GM18909 (cell line): ENCODE data around the gene CDK4.
"Not testable (repeated sequence)": the region's sequence is repeated elsewhere in the genome, so short reads cannot be mapped to it uniquely, and the experiment has no call there.

ENCODE experiments used
- ATAC-seq: cut with Tn5 transposase; IDR thresholded peaks from one replicate; pipeline ENCODE4 v1.9.1; 2021; ENCODE audit warnings: mild to moderate bottlenecking; ENCODE audit not compliant: unreplicated experiment, poor library complexity

The CDK4 gene

DNA sequence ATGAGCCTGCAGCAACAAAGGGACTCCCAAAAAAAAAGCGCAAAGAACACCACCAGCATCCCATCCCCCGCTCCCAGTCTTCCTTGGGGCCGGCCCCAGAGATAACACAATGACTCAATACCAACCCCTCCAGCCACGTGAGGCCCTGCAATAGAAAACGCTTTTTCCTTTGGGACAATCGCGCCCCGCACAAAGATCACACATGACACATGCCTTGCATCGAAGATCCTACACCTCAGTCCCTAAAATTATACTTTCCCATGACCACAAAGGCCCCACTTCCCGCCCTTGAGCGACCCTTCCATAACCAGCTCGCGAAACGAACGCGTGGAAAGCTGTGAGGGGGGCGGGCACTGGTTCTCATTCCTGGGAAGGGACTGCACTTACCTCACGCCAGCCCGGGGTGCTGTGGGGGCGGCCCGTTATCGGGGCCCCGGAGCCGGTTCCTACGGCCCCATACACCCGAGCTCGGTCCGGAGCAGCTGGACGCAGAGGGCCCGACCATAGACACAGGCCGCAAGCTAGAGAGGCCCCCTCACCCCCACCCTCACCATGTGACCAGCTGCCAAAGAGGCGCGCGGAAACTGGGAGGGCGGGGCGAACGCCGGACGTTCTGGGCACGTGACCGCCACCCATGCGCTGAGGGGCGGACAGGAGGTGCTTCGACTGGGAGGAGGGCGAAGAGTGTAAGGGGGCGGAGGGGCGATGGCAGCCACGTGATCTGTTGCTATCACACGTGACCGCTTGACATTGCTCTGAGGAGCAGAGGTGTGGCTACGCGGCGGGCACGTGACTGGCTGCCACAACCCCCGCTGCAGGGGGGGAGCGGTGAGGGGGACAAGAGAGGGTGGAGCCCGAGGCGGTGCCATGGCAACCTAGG lies at the start of gene CDK4:
Gene CDK4 (minus strand): TSS at position 523 of the 880 bp plus-strand sequence. CDS start 593 bp downstream, outside the sequence.
- ATAC-seq, result peak; percentile 70

DNA sequence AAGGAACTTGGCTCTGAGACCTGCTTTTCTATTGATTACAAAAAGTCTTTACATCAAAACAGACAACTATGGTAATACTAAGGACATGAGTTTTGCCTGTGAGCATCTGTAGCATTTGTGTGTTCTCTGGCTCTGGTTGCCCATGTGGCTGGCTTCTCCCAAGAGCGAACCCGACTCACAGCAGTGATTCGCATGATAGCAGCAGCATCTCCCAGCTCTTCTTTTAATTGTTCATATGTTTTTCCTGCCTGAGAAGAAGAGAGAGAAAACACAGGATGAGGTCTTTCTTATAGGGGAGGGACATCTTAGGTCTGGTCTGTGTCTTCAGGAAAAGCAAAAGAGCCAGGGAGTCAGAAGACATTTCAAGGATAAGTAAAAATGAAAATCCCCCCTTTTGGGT lies 48.9 kb upstream of the CDK4 start:
- ATAC-seq, result no peak

DNA sequence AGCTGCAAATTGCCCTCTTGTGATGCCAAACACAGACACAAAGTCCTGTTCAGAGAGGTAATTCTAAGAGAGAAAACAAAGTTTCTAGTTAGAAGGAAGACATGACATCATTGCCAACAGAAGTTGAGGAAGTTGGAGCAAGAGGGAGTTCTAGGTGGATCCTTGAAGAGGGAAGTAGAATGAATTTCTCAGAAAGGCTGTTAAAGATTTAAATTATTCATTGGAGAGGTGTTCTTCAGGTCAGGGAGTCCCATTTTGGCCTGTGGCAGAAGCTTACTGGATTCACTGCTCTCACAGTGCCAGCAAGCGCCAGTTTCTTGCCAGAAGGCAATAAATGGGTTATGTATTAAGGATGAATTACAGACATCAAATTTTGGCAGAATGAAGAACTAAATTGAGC lies 45.8 kb upstream of the CDK4 start:
- ATAC-seq, result no peak

DNA sequence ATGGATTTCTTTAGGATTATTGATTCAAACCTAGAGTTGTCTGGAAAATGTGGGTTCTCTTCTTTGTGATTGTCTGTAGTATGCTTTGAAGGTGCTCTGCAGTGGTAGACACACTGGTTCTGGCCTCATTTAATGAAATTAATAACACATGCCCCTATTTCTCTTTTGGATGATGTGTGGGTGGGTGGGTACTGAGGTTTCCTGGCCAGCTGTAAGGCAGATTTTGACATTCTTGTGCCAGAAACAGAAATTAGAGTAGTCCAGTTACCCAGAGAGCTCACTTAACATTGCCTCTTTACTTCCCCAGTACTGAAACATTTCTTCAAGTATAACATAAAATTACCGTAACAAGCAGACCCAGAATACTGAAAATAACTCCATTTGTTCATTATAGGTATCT lies 44.9 kb upstream of the CDK4 start:
- ATAC-seq, result no peak

DNA sequence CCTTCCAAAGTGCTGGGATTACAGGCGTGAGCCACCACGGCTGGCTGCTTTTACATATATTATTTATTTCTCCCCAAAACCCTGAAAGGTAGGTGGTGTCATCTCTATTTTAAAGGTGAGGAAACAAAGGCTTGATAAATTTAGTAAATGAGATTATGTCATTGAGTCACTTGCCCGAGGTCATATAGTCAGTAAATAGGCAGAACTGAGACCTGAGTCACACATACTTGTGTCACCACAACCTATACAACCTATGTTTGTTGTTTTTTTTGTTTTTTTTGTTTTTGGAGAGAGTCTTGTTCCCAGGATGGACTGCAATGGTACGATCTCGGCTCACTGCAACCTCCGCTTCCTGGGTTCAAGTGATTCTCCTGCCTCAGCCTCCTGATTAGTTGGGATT lies 43.2 kb upstream of the CDK4 start:
- no peak for ATAC-seq

DNA sequence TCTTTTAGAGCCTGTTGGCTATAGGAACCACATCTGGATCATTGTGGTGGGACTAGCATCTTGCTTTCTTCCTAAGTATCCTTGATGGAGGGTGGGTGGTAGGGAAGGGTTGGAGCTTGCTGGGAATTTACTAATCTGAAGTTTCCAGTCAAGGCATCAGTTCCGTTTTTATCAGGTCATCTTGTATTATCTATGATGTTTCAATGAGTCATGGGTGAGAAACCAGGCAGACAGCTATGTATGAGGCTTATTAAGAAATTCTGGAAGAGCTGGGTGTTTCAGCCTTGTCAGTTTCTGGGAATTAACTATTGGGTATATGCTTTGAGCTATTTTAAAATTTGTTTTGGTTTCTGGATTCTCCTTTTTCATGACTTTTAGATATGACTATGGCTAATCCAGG lies 41.8 kb upstream of the CDK4 start:
- no peak for ATAC-seq

DNA sequence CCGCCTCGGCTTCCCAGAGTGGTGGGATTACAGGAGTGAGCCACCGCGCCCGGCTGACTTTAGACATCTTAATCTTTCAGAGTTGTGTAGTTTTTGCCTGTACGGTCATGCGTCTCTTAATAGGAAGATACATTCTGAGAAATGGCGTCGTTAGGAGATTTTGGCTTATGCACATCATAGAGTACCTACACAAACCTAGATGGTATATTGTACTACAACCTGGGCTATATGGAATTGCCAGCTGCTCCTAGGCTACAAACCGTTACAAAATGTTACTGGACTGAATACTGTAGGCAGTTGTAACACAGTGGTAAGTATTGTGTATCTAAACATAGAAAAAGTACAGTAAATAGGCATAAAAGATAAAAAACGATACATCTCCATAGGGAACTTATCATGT lies 31.8 kb upstream of the CDK4 start:
- no peak for ATAC-seq

DNA sequence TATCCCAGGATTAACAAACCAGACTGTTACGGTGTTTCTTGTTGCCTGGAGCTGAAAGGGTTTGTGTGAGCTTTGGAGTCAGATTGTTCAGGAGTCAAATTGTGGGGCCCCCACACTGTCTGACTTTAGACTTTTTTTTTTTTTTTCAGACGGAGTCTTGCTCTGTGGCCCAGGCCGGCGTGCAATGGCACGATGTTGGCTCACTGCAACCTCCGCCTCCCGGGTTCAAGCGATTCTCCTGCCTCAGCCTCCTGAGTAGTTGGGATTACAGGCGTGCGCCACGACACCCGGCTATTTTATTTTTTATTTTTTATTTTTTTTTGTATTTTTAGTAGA lies 31.3 kb upstream of the CDK4 start:
- no peak for ATAC-seq

DNA sequence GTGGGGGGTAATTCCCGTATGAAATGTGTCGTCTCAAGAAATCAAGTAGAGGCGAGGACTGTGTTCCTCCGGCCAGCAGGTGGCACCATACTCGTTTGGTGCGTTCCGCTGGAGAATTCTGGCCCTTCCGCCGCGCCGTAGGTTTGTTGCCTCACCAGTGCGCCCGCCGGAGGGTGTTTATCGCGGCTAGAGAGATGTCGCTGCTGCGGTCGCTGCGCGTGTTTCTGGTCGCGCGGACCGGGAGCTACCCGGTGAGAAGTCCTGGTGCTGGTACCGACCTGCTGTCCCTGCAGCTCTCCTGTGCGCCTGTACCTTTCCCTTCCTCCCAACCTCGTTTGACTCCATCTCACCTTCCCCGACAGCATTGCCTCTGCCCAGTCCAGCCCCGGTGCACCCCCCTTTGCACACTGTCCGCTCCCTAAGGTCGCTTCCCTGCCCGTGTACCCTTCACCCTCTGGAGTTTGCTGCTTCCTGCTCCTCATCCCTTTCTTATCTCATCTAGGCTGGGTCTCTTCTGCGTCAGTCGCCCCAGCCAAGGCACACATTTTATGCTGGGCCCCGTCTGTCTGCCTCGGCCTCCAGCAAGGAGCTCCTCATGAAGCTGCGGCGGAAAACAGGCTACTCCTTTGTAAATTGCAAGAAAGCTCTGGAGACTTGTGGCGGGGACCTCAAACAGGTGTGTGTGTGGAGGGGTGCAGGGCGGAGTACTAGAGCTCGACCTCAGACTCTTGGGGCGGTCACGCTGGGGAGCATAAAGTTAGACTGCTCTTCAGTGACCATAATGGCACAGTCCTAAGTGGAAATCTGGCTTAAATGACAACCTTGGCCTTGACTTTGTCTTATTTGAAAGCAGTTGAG lies 30.7 kb upstream of the CDK4 start, which contains the start of gene TSFM:
Gene TSFM (plus strand): TSS at position 180 of the 858 bp plus-strand sequence. CDS start 15 bp downstream, at position 195.
- peak; percentile 90 for ATAC-seq

DNA sequence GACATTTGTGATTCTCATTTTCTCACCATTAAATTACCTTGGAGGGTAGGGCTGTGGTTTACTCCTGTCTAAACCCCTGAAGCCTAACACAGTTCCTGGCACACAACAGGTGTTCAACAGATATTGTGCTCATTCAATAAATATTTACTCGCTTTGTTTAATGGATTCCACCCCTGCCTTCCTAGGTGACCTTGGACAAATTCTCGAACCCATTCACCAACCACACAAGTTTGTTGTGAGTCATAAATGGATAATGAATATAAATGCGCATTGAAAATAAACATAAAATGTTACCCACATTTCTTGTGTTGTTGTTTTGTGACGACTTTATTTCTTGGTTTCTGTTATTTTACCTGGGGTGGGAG lies 30.1 kb upstream of the CDK4 start:
- no peak for ATAC-seq

DNA sequence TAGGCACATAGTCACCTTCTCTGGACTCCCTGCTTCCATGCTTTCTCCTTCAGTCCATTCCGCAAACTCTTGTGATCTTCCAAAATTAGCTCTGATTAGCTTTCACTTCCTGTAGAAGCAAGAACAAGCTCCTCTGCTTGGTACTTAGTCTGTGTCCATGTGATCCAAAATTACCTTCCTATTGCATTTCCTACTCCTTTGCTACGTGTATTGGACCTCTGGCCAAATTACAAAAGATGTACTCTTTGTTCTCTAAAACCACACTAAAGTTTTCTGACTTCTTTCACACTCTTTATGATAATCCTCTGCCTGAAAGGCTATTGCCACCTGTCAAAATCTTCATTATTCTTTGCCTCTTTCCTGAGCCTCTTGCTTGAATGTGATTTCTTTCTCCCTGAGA lies 29.7 kb upstream of the CDK4 start:
- ATAC-seq, result no peak

DNA sequence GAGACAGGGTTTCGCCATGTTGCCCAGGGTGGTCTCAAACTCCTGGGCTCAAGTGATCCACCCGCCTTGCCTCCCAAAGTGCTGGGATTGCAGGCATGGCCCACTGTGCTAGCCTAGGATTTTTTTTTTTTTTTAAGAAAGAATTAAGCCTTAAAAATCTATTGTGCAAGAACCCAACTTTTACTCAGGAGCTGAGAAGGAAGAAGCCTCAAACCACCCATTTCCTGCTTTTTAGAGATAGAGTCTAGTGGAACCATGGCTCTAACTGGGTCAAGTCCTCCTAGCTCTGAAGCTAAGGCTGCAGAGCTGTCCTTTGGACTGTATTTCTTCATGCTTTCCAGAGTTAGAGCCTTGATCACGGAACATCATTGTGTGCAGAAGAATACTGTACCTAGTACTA lies 29.1 kb upstream of the CDK4 start:
- no peak for ATAC-seq

DNA sequence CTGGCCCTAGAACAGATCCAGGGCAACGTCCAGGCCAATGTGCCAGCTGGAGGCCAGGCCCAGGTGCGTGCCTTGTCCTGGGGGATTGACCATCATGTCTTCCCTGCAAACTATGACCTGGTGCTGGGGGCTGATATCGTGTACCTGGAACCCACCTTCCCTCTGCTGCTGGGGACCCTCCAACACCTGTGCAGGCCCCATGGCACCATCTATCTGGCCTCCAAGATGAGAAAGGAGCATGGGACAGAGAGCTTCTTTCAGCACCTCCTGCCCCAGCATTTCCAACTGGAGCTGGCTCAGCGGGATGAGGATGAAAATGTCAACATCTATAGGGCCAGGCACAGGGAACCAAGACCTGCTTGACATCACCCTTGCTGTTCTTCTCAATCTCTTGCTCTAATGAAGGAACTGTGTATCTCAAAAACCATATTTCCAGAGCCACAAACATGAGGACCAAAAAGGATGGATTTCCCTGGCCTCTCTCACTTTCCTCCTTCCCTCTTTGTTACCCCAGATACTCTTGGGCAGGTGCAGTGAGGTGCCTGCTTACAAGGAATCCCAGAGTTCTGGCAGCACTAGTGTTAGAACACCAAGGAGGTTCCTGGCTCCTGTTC lies 28.3 kb upstream of the CDK4 start:
- ATAC-seq, result no peak

DNA sequence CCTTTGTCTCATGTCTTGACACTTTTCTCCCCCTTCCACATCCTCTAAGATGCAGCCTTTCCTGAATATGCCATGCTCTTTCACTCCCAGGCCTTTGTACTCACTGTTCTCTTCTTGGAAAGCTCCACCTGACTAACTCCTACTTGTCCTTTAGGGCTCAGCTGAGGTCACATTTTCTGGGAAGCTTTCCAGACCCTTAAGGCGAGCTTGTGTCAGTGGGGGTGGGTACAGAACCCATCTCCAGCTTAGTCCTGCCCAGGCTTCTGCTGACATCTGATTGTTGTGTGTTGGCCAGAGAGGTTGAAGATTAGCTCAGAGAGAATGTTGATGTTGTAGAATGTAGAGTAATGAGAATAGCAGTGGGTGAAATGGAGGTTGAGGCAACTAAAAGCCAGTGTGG lies 27.6 kb upstream of the CDK4 start:
- no peak for ATAC-seq

DNA sequence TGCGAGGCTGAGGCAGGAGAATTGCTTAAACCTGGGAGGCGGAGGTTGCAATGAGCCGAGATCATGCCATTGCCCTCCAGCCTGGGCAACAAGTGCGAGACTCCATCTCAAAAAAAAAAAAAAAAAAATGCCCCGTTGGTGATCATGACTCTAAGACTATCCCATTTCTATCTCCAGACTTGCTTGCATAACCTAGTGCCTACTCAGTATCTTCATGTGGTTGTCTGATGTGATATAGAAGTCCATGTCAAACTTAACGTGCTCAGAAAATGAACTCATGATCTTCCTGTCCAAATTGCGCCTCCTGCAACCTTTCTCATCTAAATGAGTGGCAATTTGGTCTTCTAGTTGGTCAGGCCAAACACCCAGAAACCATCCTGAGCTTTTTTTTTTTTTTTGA lies 25.8 kb upstream of the CDK4 start:
- ATAC-seq, result no peak

DNA sequence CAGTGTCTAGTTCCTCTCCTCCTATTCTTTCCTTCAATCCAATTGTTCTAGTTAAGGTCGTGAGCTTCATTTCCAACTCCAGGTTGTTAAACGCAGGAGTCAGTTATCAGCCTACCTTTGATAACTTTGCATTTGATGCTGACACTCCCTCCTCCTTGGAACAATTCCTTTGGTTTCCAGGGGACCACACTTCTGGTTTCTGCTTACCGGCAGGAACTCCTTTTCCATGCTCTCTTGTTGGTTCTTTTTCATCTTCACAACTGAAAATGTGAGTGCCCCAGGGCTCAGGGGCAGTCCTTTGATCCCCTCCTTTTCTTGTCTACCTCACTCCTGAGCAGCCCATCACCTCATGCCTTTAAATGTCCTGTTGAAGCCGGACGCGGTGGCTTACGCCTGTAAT lies 25.3 kb upstream of the CDK4 start:
- ATAC-seq, result no peak

DNA sequence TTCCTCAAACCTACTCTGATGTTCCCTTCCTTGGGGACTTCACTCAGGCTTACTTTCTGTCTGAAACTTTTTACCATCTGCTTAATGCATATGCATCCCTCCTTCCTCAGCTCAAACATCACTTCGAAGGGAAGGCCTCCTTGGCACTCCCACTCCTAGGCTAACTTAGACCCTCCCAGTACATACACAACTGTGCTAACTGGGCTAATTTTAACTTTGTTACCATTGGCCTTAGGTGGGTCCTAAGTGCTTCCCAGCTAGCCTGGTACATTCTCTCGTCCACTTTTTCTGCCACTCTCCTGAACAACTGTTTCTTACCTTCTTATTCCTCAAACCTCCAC lies 24.1 kb upstream of the CDK4 start:
- ATAC-seq, result no peak

DNA sequence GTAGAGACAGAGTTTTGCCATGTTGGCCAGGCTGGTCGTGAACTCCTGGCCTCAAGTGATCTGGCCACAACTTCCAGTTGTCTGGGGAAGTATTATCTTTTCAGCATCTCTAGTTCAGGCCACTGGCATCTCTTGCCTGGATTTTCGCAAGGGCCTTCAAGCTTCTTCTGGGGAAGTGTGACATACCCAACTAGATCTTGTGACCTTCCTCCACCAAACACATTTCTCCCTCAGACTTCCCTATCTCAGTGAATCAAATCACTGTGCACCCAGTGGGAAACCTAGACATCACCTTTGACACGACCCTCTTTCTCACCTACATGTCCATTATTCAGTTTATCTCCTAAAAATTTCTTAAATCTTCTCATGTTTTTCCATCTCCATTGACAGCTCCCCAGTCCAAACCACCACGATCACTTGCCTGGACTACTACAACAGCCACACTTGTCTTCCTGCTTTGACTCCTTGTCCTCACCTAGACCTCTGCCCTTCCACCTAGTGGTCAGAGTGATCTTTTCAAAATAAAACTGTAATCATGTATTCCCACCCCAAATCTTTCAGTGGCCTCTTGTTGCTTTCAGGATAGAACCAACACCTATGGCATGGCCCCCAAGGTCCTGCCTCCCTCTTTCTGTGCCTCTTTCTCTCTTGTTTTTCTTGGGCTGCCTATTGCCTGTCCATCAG lies 23.6 kb upstream of the CDK4 start:
- no peak for ATAC-seq

DNA sequence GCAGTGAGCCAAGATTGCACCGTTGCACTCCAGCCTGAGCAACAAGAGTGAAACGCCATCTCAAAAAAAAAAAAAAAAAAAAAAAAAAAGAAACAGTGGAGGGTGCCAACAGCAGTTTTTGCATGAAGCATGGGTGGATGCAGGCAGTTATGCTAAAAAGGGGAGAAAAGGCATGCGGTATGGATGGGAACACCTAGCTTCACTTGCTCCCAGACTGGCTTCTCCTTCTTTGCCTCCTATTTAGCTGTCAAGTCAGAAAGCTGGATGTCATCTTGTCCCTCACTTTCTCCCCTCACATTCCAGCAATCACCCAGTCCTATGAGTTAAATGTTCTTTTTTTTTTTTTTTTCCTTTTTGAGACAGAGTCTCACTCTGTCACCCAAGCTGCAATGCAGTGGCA lies 22.9 kb upstream of the CDK4 start:
- ATAC-seq, result no peak

DNA sequence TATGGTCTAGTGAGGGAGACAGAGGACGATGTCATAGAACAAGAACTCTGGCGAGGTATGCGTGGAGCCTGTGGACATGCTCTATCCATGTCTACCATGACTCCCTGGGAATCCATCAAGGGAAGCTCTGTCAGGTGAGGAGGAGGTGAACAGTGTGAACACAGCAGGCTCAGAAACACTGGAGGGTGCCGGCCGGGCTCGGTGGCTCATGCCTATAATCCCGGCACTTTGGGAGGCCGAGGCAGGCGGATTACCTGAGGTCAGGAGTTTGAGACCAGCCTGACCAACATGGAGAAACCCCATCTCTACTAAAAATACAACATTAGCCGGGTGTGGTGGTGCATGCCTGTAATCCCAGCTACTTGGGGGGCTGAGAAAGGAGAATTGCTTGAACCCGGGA lies 22.5 kb upstream of the CDK4 start:
- not testable (repeated sequence) for ATAC-seq
